ENCODE measurements around the gene BCAR3.
"Not testable (repeated sequence)": the region's sequence is repeated elsewhere in the genome, so short reads cannot be mapped to it uniquely, and the experiment has no call there.

BCAR3 gene

GRCh38 chr1:93667642-93668041, 14.0 kb downstream of the BCAR3 start:
- no peak for DNase-seq

DNA sequence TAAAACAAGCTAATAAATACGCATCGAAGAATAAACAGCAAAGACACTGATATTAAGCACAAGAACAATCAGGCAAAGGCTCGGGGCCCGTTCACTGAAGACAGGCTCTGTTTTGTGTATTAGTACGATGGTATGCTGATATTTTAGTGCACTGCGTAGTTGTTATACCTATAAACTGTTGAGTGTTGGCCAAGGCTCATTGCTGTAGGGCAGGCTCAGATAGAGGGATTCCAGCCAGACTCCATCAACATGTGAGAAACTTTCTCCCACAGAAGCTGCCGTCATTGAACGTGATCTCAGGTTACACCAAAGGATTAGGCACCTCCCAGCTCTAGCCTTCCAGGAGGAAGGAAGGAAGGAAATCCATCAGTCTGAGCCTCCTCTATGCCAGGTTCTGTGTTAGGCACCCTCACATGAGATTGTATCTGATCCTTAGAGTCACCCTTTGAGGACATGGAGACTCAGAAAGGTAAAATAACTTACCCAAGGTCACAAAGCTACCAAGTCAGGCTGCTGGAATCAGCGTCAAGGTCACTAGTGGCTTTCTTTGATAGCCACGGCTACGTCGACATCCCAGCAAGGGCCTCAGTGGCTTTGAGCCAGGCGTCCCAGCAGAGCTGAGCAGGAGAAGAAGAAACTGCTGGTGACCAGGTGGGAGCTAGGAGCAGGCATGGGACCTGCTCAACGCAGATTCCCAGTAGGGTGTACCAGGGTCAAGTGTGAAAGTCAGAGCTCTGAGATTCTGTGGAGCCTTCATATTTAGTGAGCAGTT, 14.8 kb downstream of the BCAR3 start:
- DNase-seq = no peak

GRCh38 chr1:93665015-93665414, 16.6 kb downstream of the BCAR3 start:
- DNase-seq = no peak

- no peak for DNase-seq
Observed at GRCh38 chr1:93663208-93663614, 18.4 kb downstream of the BCAR3 start.

DNA sequence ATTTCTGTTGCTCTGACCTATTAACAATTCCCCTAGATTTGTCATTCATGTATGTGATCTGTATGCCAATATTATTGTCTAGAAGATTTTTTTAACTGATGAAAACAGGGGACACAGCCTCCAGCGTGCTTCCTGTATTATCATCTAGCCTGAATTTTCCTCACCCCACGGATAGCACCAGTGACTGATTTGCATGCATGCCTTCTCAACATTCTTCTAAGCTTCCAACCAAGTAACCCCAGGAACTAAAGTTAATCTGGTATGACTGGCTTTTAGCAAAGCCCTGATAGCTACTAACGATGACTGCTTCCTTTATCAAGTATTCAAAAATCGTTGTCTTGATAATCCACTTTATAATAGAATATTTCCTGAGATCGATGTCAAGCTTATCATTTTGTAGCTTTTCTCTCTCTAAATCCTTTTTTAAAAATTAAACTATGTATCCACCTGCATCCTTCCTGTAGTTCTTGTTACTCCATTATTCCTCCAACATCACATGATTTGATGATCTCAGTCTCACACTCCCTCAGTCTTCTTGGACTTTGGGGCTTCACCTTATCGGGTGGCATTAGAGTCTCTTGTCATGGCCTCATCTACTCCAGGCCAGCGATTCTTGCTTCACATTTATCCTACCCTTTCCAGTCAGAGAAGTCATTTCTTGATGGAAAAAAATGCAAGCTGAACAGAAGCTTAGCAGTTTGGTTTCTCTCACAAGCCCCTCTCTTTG, 19.0 kb downstream of the BCAR3 start:
- no peak for DNase-seq

DNA sequence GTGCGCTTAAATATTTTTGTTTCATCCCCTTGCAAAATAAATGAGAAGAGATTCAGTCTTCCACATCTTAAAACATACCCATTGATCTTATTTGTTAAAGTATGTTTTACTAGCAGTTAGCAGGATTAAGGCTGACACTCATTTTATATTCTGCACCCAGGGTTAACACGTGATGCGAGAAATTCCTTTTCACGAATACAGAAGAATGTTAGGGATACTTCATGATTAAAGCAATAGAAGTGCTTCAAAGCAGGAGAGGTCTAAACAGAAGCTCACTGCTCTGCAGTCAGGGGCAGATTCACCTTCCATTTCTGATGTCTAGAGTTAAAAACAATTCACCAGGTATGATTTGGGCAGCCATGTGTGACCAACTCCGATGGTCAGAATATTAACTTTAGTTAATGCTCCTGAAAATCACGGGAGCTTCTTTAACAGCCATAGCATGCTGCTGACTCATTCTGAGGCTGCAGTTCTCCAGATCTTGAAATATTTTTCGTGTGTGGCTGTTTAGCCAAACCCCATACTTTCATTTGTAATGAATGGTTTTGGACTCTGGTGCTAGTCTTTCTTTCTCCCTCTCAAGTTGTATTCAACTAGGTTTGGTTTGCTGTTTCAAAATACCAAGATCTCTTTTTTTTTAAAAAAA, 19.7 kb downstream of the BCAR3 start:
- no peak for DNase-seq

DNA sequence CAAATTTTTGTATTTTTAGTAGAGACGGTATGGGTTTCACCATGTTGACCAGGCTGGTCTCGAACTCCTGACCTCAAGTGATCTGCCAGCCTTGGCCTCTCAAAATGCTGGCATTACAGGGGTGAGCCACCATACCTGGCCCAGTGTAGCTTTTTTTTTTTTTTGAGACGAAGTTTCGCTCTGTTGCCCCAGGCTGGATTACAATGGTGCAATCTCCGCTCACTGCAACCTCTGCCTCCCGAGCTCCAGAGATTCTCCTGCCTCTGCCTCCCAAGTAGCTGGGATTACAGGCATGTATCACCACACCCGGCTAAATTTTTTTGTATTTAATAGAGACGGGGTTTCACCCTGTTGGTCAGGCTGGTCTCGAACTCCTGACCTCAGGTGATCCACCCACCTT, 20.3 kb downstream of the BCAR3 start:
- not testable (repeated sequence) for DNase-seq

- no peak for DNase-seq
Observed at GRCh38 chr1:93659822-93660503, 21.7 kb downstream of the BCAR3 start.

DNA sequence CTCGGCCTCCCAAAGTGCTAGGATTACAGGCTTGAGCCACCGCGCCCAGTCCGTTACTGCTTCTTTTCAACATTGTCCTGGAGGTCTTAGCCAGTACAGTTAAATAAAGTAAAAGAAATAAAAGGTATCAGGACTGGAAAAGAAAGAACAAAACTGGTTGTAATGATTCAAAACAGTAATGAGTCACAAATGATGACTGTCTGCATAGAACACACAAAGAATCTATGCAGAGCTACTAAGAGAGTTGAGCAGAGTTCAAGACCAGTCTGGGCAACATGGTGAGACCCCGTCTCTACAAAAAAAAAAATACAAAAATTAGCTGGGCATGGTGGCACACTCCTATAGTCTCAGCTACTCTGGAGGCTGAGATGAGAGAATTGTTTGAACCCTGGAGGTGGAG, 23.4 kb downstream of the BCAR3 start:
- DNase-seq = no peak

DNA sequence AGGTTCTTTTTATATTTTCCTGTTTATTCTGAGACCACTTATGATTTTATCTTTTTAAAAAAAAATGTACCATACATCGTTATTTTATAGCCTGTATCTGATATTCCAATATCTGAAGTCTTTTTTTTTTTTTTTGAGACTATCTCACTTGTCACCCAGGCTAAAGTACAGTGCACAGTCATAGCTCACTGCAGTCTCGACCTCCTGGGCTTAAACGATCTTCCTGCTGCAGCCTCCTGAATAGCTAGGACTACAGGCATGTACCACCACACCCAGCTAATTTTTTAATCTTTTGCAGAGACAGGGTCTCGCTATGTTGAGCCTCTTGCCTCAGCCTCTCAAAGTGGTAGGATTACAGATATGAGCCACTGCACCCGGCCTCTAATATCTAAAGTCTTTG, 25.1 kb downstream of the BCAR3 start:
- DNase-seq = no peak

DNA sequence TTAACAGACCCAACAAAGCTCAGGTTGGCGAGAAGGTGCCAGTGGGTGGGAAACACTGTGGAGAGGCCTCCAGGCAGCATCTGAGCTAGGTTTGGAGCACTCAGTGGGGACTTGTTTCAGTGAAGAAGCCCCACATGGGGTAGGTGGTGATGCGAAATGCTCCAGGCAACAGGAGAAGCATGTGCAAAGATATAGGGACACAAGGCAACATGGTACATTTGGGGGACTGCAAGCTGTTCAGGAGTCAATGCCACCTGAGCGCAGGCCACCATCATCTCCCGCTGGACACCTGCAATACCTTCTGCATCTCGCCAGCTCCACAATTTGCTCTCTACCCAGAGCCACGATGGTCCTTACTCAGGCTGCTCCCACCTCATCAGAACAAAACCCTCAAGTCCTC, 28.0 kb downstream of the BCAR3 start:
- no peak for DNase-seq

DNA sequence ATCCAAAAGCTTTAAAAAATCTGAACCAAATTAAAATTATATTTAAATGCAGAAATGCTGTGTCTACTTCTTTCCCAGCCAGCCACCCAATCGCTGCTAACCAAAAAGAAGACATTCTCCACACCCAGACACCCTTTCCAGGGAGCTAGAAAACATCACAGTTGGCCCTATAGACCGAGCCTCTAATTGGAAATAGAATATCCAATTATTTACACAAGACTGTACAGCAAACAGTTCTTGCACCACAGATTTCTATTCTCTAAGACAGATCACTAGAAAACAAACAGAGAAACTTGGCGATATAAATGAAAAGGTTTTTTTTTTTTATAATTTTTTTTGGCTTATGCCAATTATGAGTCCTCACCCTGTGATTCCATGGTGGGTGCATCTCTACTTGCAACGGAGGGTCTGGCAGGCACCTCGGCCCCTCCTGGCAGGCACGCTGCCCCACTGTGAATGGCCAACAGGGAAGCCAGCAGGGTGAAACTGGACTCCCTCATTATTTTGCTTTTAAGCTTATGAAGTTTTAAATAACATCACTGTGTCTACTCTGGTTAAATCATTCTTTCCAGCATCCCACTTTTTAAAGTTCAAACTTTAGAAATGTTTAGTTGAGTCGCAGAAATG, 29.2 kb downstream of the BCAR3 start:
- no peak for DNase-seq

- no peak for DNase-seq
Observed at GRCh38 chr1:93651695-93652094, 29.9 kb downstream of the BCAR3 start.

DNA sequence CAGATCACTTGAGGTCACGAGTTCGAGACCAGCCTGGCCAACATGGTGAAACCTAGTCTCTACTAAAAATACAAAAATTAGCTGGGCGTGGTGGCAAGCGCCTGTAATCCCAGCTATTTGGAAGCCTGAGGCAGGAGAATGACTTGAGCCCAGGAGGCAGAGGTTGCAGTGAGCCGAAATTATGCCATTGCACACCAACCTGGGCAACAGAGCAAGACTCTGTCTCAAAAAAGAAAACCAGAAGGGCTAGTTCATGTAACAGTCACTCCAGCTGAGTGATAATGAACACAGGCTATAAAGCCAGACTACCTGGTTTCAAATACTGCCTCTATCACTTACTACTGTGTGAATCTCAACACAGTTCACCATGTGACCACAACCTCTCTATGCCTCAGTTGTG, 31.5 kb downstream of the BCAR3 start:
- DNase-seq = not testable (repeated sequence)

DNA sequence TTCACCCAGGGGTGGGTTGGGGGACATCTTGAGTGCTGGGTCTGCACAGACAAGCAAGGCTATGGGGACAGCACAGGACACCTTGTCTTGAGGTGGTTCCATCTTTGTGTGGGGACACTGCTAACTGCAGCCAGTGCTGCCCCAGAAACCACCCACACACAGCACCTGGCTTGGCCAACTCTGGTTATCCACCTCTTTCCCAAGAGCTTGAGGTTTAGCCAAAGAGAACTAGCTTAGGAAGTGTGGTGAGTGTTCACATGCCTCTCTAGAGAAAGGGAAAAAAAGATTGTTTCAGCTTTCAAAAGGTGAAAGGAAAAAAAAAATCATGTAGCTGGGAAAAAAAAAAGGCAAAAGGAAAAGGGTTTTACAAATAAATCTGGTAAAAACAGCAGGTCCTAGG, 32.4 kb downstream of the BCAR3 start:
- DNase-seq = no peak

- no peak for DNase-seq
Observed at GRCh38 chr1:93648656-93649055, 33.0 kb downstream of the BCAR3 start.

GRCh38 chr1:93641527-93641926, 40.1 kb downstream of the BCAR3 start:
- DNase-seq = no peak

- DNase-seq = no peak
Observed at GRCh38 chr1:93640656-93641440, 40.8 kb downstream of the BCAR3 start.

DNA sequence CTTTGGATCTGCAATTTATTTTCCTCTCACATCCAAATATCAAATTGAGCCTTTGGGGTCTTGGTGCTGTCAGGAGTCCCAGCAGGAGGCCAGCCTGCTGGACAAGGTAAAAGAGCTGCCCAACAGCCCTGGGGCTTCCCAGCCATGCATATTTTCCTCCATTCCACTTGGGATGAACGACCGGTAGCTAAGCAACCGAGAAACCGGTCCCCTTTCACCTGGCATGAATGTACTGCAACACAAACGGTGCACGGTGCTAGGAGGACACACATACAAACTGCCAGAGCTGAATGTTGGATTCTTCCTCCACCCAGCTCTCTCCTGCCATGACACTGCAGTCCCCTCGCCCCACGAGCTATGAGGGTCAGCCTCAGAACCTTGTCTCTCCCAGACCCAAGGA, 42.7 kb downstream of the BCAR3 start:
- DNase-seq = no peak

GRCh38 chr1:93638307-93638847, 43.3 kb downstream of the BCAR3 start:
- no peak for DNase-seq

DNA sequence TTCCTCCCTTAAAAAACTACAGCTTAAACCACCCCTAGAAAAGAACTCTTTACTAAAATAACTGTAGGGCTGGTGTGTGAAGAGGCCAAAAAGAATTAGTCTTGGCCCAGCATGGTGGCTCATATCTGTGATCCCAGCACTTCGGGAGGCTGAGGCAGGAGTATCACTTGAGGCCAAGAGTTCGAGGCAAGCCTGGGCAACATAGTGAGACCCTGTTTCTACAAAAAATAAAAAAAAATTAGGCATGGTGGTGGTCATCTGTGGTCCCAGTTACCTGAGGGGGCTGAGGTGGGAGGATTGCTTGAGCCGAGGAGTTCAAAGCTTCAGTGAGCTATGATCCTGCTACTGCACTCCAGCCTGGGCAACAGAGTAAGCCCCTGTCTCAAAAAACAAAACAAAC, 44.9 kb downstream of the BCAR3 start:
- no peak for DNase-seq

Measured in right forelimb (tissue), 1 donor.